ENCODE data around the gene MANSC4.

DNA sequence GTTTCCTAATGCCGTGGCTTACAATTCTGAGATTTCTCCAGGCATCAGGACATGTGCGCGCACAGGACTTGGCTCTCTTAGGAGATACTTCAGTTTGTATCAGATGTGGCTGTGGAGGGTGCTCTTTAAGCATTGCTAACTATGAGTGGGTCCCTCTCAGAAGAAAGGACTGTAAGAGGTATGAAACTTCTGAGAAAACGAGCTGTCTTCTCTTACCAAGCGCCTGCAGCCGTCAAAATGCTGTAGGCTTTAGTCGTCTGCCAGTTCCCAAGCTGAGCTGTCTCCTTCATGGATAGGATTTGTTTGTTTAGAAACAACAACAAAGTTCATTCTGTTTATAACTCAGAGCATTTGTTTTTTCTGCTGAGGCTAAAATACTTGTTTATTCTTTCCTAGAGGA is 16.1 kb upstream of the MANSC4 start:
- TF ChIP-seq SP1 (IDR thresholded peaks at IDR 0.05), result no peak
- no peak for TF ChIP-seq ZNF384 (IDR thresholded peaks at IDR 0.05)
- no peak for TF ChIP-seq L3MBTL2 (conservative IDR thresholded peaks at IDR 0.05)
- no peak for TF ChIP-seq SUZ12 (IDR thresholded peaks at IDR 0.05)
- no peak for TF ChIP-seq FOXM1 (IDR thresholded peaks at IDR 0.05; ENCODE audit: borderline replicate concordance)
